H1 (cell line): ENCODE results near the gene SLAIN2. TPM values are rescaled to one million over a fixed set of nuclear protein-coding genes. Genes with fewer than 3 reads are reported as not detected.

Source experiments
- CTCF ChIA-PET: fragments of 300-600 bp; sonication (Branson Sonifier 250); formaldehyde crosslinking; loops from one replicate; lab custom pipeline; 2021; ENCODE audit not compliant: partially characterized antibody; lab: Charles Lee
- POLR2A ChIA-PET: fragments of 300-600 bp; sonication (Branson Sonifier 250); formaldehyde crosslinking; loops from one replicate; lab custom pipeline; 2021; ENCODE audit warnings: inconsistent platforms; ENCODE audit not compliant: partially characterized antibody; lab: Charles Lee
- DNase-seq, 2 experiments: peaks; one replicate each; pipeline versions ENCODE4 v3.0.0 to v3.0.0-alpha.2; 2010 to 2022; ENCODE audit warnings: low spot score in 2 of 2, low read depth in 1 of 2, mixed read lengths in 1 of 2
- FAIRE-seq: peaks from 2 replicates; lab custom pipeline; 2011; peaks lifted over from hg19 to GRCh38; lab: Jason Lieb, UNC
- H2AFZ ChIP-seq: 2 replicates; pipeline ENCODE4 v1.8.1; 2012; ENCODE audit warnings: low read length, inconsistent platforms
- H2AK5ac ChIP-seq: 2 replicates; pipeline ENCODE4 v1.6.1; 2013; ENCODE audit warnings: low read depth, low read length
- H2BK120ac ChIP-seq: replicated peaks from 2 replicates; pipeline ENCODE3; 2013; ENCODE audit warnings: low read depth, low read length, inconsistent platforms
- H2BK12ac ChIP-seq: 2 replicates; pipeline ENCODE4 v1.6.1; 2013; ENCODE audit warnings: low read depth, low read length
- H2BK15ac ChIP-seq: 2 replicates; pipeline ENCODE4 v1.6.1; 2013; ENCODE audit warnings: low read length
- H2BK20ac ChIP-seq: 2 replicates; pipeline ENCODE4 v1.6.1; 2013; ENCODE audit warnings: low read length
- H2BK5ac ChIP-seq: 2 replicates; pipeline ENCODE4 v1.6.1; 2013; ENCODE audit warnings: low read depth, low read length
- H3K14ac ChIP-seq: 2 replicates; pipeline ENCODE4 v1.6.1; 2013; ENCODE audit warnings: inconsistent platforms; ENCODE audit not compliant: insufficient read length
- H3K18ac ChIP-seq: 2 replicates; pipeline ENCODE4 v1.6.1; 2013; ENCODE audit warnings: low read length; ENCODE audit errors: extremely low read depth
- H3K23ac ChIP-seq: 2 replicates; pipeline ENCODE4 v1.6.1; 2013; ENCODE audit warnings: inconsistent platforms; ENCODE audit not compliant: insufficient read length
- H3K23me2 ChIP-seq: 2 replicates; pipeline ENCODE4 v1.6.1; 2013; ENCODE audit warnings: low read depth, low read length
- H3K27ac ChIP-seq: 2 replicates; pipeline ENCODE4 v1.6.1; 2011; ENCODE audit warnings: low read depth, low read length, inconsistent platforms
- H3K27me3 ChIP-seq, 4 experiments: replicated peaks in 1 of 4; 1 replicate in 1 of 4; 2 replicates in 3 of 4; pipeline versions ENCODE4 v1.6.1 to v1.8.1; 2011 to 2013; ENCODE audit warnings: low read length in 3 of 4, mild to moderate bottlenecking in 3 of 4, inconsistent platforms in 2 of 4, mixed read lengths in 2 of 4, moderate library complexity in 1 of 4; ENCODE audit not compliant: control insufficient read depth in 3 of 4, insufficient read depth in 3 of 4; ENCODE audit errors: extremely low read depth in 1 of 4
- H3K36me3 ChIP-seq, 4 experiments: 2 replicates each; pipeline versions ENCODE4 v1.6.1 to v1.8.1; 2011 to 2013; ENCODE audit warnings: mild to moderate bottlenecking in 4 of 4, low read length in 3 of 4, moderate library complexity in 2 of 4, control low read depth in 1 of 4, inconsistent platforms in 1 of 4; ENCODE audit not compliant: insufficient read depth in 4 of 4, control insufficient read depth in 2 of 4
- H3K4ac ChIP-seq: replicated peaks from 2 replicates; pipeline ENCODE3; 2013; ENCODE audit warnings: low read length, low read depth, mixed read lengths, inconsistent platforms; ENCODE audit not compliant: insufficient read length
- H3K4me1 ChIP-seq, 4 experiments: replicated peaks in 1 of 4; 1 replicate in 1 of 4; 2 replicates in 3 of 4; pipeline versions ENCODE4 v1.6.1 to v1.8.1; 2011 to 2013; ENCODE audit warnings: low read length in 3 of 4, inconsistent platforms in 2 of 4, mixed read lengths in 1 of 4; ENCODE audit not compliant: insufficient read depth in 4 of 4, control insufficient read depth in 3 of 4
- H3K4me2 ChIP-seq, 2 experiments: 2 replicates each; pipeline versions ENCODE4 v1.6.1 to v1.8.1; 2011 to 2013; ENCODE audit warnings: low read depth in 2 of 2, low read length in 2 of 2, control low read depth in 1 of 2, inconsistent platforms in 1 of 2, mild to moderate bottlenecking in 1 of 2; ENCODE audit not compliant: insufficient read depth in 1 of 2
- H3K4me3 ChIP-seq, 4 experiments: fragments of 200-600, 300-600 bp in 1 of 4; sonication (generic), shearing (Covaris generic), sonication (Bioruptor Twin) in 1 of 4; 2 replicates each; pipeline versions ENCODE4 v1.5.1 to v1.8.1; 2011 to 2016; ENCODE audit warnings: low read length in 4 of 4, low read depth in 3 of 4, control low read depth in 2 of 4, inconsistent platforms in 2 of 4, mild to moderate bottlenecking in 2 of 4, mixed read lengths in 1 of 4, moderate library complexity in 1 of 4; ENCODE audit not compliant: insufficient read depth in 2 of 4; ENCODE audit errors: extremely low read depth in 1 of 4
- H3K56ac ChIP-seq: replicated peaks from 2 replicates; pipeline ENCODE3; 2013; ENCODE audit warnings: low read depth, mild to moderate bottlenecking, mixed read lengths, low read length, inconsistent platforms; ENCODE audit not compliant: insufficient read length
- H3K79me1 ChIP-seq: 2 replicates; pipeline ENCODE4 v1.6.1; 2013; ENCODE audit warnings: low read depth, low read length, control low read depth
- H3K79me2 ChIP-seq, 2 experiments: 2 replicates each; pipeline versions ENCODE4 v1.6.1 to v1.8.1; 2012 to 2013; ENCODE audit warnings: low read length in 2 of 2, mild to moderate bottlenecking in 2 of 2, inconsistent platforms in 1 of 2; ENCODE audit not compliant: insufficient read depth in 2 of 2, control insufficient read depth in 1 of 2
- H3K9ac ChIP-seq, 4 experiments: replicated peaks in 1 of 4; 1 replicate in 1 of 4; 2 replicates in 3 of 4; pipeline versions ENCODE4 v1.6.1 to v1.8.1; 2011 to 2013; ENCODE audit warnings: low read depth in 3 of 4, low read length in 3 of 4, control low read depth in 2 of 4, mild to moderate bottlenecking in 2 of 4, moderate library complexity in 2 of 4, inconsistent platforms in 1 of 4; ENCODE audit errors: extremely low read depth in 1 of 4
- H3K9me3 ChIP-seq, 2 experiments: 2 replicates each; pipeline versions ENCODE4 v1.6.1 to v1.8.1; 2012 to 2013; ENCODE audit warnings: mild to moderate bottlenecking in 2 of 2, moderate library complexity in 2 of 2, control low read depth in 1 of 2, inconsistent platforms in 1 of 2, low read depth in 1 of 2, low read length in 1 of 2, mixed read lengths in 1 of 2; ENCODE audit not compliant: insufficient read depth in 2 of 2
- H4K20me1 ChIP-seq, 2 experiments: replicated peaks in 1 of 2; 2 replicates each; pipeline versions ENCODE3 to v1.8.1; 2011 to 2013; ENCODE audit warnings: inconsistent platforms in 2 of 2, low read length in 2 of 2, mild to moderate bottlenecking in 1 of 2; ENCODE audit not compliant: insufficient read depth in 2 of 2, control insufficient read depth in 1 of 2
- H4K5ac ChIP-seq: 2 replicates; pipeline ENCODE4 v1.6.1; 2013; ENCODE audit warnings: low read length, low read depth, mixed read lengths, inconsistent platforms; ENCODE audit not compliant: insufficient read length
- H4K8ac ChIP-seq: 2 replicates; pipeline ENCODE4 v1.8.0; 2013; ENCODE audit warnings: mild to moderate bottlenecking, moderate library complexity, low read length, inconsistent platforms; ENCODE audit not compliant: insufficient read depth; ENCODE audit errors: extremely low read depth
- H4K91ac ChIP-seq: replicated peaks from 2 replicates; pipeline ENCODE3; 2013; ENCODE audit warnings: low read length, mixed read lengths, inconsistent platforms; ENCODE audit not compliant: insufficient read length
- ATF3 ChIP-seq: IDR thresholded peaks from 2 replicates; pipeline ENCODE4 v1.6.1; 2011; ENCODE audit warnings: low read depth, mild to moderate bottlenecking, low read length; ENCODE audit not compliant: insufficient read depth
- BCL11A ChIP-seq, 2 experiments: IDR thresholded peaks; one replicate each; pipeline ENCODE4 v1.6.1; 2011; ENCODE audit warnings: low read depth in 2 of 2, low read length in 2 of 2, mild to moderate bottlenecking in 2 of 2
- CEBPB ChIP-seq: IDR thresholded peaks from 2 replicates; pipeline ENCODE4 v1.6.1; 2012; ENCODE audit warnings: low read depth, low read length
- GTF2F1 ChIP-seq: IDR thresholded peaks from 2 replicates; pipeline ENCODE4 v1.6.1; 2012; ENCODE audit warnings: low read depth, low read length, improper control_type of control experiment, borderline replicate concordance
- KDM1A ChIP-seq: fragments of 200-600, 300-600 bp; sonication (generic); IDR thresholded peaks from 2 replicates; pipeline ENCODE4 v1.7.1; 2016; ENCODE audit warnings: mild to moderate bottlenecking, low read length, borderline replicate concordance
- MAX ChIP-seq: IDR thresholded peaks from 2 replicates; pipeline ENCODE4 v1.6.1; 2012; ENCODE audit warnings: inconsistent platforms
- POLR2AphosphoS5 ChIP-seq: IDR thresholded peaks from 2 replicates; pipeline ENCODE4 v1.6.1; 2011; ENCODE audit warnings: low read depth, low read length
- RBBP5 ChIP-seq: IDR thresholded peaks from 2 replicates; pipeline ENCODE4 v1.7.1; 2012; ENCODE audit warnings: low read depth, mild to moderate bottlenecking, inconsistent platforms, low read length, moderate library complexity, borderline replicate concordance
- SIX5 ChIP-seq: IDR thresholded peaks from 2 replicates; pipeline ENCODE4 v1.6.1; 2011; ENCODE audit warnings: mild to moderate bottlenecking, low read depth, low read length
- SP4 ChIP-seq: IDR thresholded peaks from 2 replicates; pipeline ENCODE4 v1.6.1; 2012; ENCODE audit warnings: low read length, inconsistent platforms
- TAF1 ChIP-seq: IDR thresholded peaks from 2 replicates; pipeline ENCODE4 v1.6.1; 2011; ENCODE audit warnings: mild to moderate bottlenecking, low read depth, low read length
- TCF12 ChIP-seq: IDR thresholded peaks from 2 replicates; pipeline ENCODE4 v1.6.1; 2011; ENCODE audit warnings: low read depth, mild to moderate bottlenecking, low read length
- USF2 ChIP-seq: IDR thresholded peaks from 2 replicates; pipeline ENCODE4 v1.6.1; 2011; ENCODE audit warnings: low read length, improper control_type of control experiment
- WGBS, 2 experiments: shearing (Covaris generic) in 1 of 2; methylation state at CpG; one replicate each; pipeline versions ENCODE4 v1.1.6 to v1.1.7; 2013 to 2015; ENCODE audit warnings: low lambda C conversion rate in 2 of 2, mixed read lengths in 2 of 2, inconsistent platforms in 1 of 2, low coverage in 1 of 2, missing lambda C conversion rate in 1 of 2; ENCODE audit not compliant: insufficient replicate concordance in 2 of 2, insufficient coverage in 1 of 2, insufficient read length in 1 of 2; ENCODE audit errors: extremely low coverage in 1 of 2, missing lambda C conversion rate in 1 of 2; 5-methylcytosine and 5-hydroxymethylcytosine counted together
- polyA plus RNA-seq, 7 experiments: library from polyadenylated mRNA; depleted of rRNA in 3 of 7; stranded (reverse) in 5 of 7; unstranded in 2 of 7; fragments of >200 nt in 5 of 7; fragments of 200-250 nt in 2 of 7; gene quantifications; 1 replicate in 5 of 7; 2 replicates in 1 of 7; 4 replicates in 1 of 7; pipeline versions ENCODE4 v1.2.1 to v1.2.3, GENCODE V29; 2011 to 2013; ENCODE audit warnings: missing spikeins in 2 of 7, mixed read lengths in 2 of 7
- total RNA-seq: library from RNA; stranded (reverse); fragmentation: NEBNext Ultra II Directional; extraction: Animal tissue kit (Norgen Biotek cat#: 25700); gene quantifications from 2 replicates; pipeline ENCODE4 v1.2.1, GENCODE V29; 2021

Gene SLAIN2
- total and polyA plus RNA-seq, 2 of the 8 experiments (the other 6 are each of a cell fraction or from before 2014, with no cell fraction given): 8.2 to 40.0 TPM

GRCh38 chr4:48333587-48333986, 7.7 kb upstream of the SLAIN2 start:
- no peak for FAIRE-seq
- H2BK120ac ChIP-seq: no peak overlapping the region
- ChIA-PET CTCF (interaction anchor here (1.1 kb wide), 1 partner anchor 113 kb away, joined by 3 read pairs; no protein-coding TSS in a partner anchor), POLR2A (no interaction called here)
- no peaks in the 10 kb centered on the region for H3K36me3 ChIP-seq
- no peak overlapping the region for H2BK15ac ChIP-seq
- H4K8ac ChIP-seq: no peak overlapping the region
- H3K4me2 ChIP-seq: no peak overlapping the region
- H3K23me2 ChIP-seq: no peaks in the 10 kb centered on the region
- H2AK5ac ChIP-seq: no peak overlapping the region
- H3K27ac ChIP-seq: no peak overlapping the region
- H4K5ac ChIP-seq: no peak overlapping the region
- H2AFZ ChIP-seq: no peak overlapping the region
- no peak overlapping the region for H3K9ac ChIP-seq
- H3K79me1 ChIP-seq: no peaks in the 10 kb centered on the region
- TF ChIP-seq MAX (no peak), SP4 (no peak), ATF3 (no peak), TAF1 (no peak), GTF2F1 (no peak), POLR2AphosphoS5 (no peak), TCF12 (no peak), KDM1A (no peak), BCL11A (IDR thresholded peaks at IDR 0.05; ENCODE audit: low read depth in 2 of 2, low read length in 2 of 2) (no peak), RBBP5 (no peak), CEBPB (no peak), USF2 (no peak), SIX5 (no peak)
- H4K91ac ChIP-seq: no peak overlapping the region
- no peaks in the 10 kb centered on the region for H3K9me3 ChIP-seq
- no peak overlapping the region for H3K4ac ChIP-seq
- H3K4me3 ChIP-seq: no peak overlapping the region
- no peak overlapping the region for H3K23ac ChIP-seq
- no peak overlapping the region for H2BK12ac ChIP-seq
- no peak for DNase-seq
- no peaks in the 10 kb centered on the region for H3K27me3 ChIP-seq
- no peak overlapping the region for H2BK20ac ChIP-seq
- no peak overlapping the region for H3K56ac ChIP-seq
- no peak overlapping the region for H2BK5ac ChIP-seq
- no peaks in the 10 kb centered on the region for H4K20me1 ChIP-seq
- H3K79me2 ChIP-seq: no peaks in the 10 kb centered on the region
- H3K14ac ChIP-seq: no peak overlapping the region
- H3K4me1 ChIP-seq: no peaks in the 10 kb centered on the region
- no peak overlapping the region for H3K18ac ChIP-seq
- 91% methylated on average over 3 of the region's 3 CpGs; no CpG with 5 or more reads in 1 of the 2 experiments for WGBS, 2 experiments
